HL-60 (cell line): ENCODE results near the gene PACRG.

ENCODE experiments used
- DNase-seq, 2 experiments: peaks; one replicate each; pipeline ENCODE4 v3.0.0-alpha.2; 2010 to 2020; ENCODE audit warnings: low read depth in 1 of 2, low spot score in 1 of 2
- H3K27ac ChIP-seq: fragments of 250-450 bp; sonication (Bioruptor Pico); replicated peaks from 2 replicates; pipeline ENCODE4 v1.5.1; 2020; ENCODE audit warnings: mild to moderate bottlenecking, moderate library complexity
- H3K27me3 ChIP-seq: fragments of 250-450 bp; sonication (Bioruptor Pico); 2 replicates; pipeline ENCODE4 v1.5.1; 2021; ENCODE audit warnings: mild to moderate bottlenecking, moderate library complexity; ENCODE audit not compliant: insufficient read depth, poor library complexity, severe bottlenecking
- H3K4me3 ChIP-seq: replicated peaks from 2 replicates; pipeline ENCODE4 v1.5.1; 2011; ENCODE audit warnings: mild to moderate bottlenecking, control low read depth, low read length; ENCODE audit not compliant: insufficient read depth
- CTCF ChIP-seq: IDR thresholded peaks from one replicate; pipeline ENCODE4 v1.5.1; 2011; ENCODE audit warnings: low read length, control low read depth, inconsistent platforms; ENCODE audit not compliant: insufficient read depth
- GABPA ChIP-seq: IDR thresholded peaks from 2 replicates; pipeline ENCODE4 v1.6.1; 2012; ENCODE audit warnings: low read depth
- POLR2AphosphoS5 ChIP-seq: IDR thresholded peaks from 2 replicates; pipeline ENCODE4 v1.6.1; 2012; ENCODE audit warnings: low read depth
- SPI1 ChIP-seq: IDR thresholded peaks from 2 replicates; pipeline ENCODE4 v1.6.1; 2012; ENCODE audit warnings: low read depth, mild to moderate bottlenecking, borderline replicate concordance
- TF ChIP-seq, protein P1 (sequence below): IDR thresholded peaks from 2 replicates; pipeline ENCODE4 v1.6.1; 2012; ENCODE audit warnings: low read depth; ENCODE audit not compliant: insufficient replicate concordance

Gene PACRG

GRCh38 chr6:162684961-162685360 lies 42.8 kb upstream of the PACRG start:
- TF ChIP-seq CTCF (no peak), SPI1 (no peak), POLR2AphosphoS5 (no peak)
- TF ChIP-seq, protein P1, sequence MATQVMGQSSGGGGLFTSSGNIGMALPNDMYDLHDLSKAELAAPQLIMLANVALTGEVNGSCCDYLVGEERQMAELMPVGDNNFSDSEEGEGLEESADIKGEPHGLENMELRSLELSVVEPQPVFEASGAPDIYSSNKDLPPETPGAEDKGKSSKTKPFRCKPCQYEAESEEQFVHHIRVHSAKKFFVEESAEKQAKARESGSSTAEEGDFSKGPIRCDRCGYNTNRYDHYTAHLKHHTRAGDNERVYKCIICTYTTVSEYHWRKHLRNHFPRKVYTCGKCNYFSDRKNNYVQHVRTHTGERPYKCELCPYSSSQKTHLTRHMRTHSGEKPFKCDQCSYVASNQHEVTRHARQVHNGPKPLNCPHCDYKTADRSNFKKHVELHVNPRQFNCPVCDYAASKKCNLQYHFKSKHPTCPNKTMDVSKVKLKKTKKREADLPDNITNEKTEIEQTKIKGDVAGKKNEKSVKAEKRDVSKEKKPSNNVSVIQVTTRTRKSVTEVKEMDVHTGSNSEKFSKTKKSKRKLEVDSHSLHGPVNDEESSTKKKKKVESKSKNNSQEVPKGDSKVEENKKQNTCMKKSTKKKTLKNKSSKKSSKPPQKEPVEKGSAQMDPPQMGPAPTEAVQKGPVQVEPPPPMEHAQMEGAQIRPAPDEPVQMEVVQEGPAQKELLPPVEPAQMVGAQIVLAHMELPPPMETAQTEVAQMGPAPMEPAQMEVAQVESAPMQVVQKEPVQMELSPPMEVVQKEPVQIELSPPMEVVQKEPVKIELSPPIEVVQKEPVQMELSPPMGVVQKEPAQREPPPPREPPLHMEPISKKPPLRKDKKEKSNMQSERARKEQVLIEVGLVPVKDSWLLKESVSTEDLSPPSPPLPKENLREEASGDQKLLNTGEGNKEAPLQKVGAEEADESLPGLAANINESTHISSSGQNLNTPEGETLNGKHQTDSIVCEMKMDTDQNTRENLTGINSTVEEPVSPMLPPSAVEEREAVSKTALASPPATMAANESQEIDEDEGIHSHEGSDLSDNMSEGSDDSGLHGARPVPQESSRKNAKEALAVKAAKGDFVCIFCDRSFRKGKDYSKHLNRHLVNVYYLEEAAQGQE: no peak
- no peak for DNase-seq
- Histone ChIP-seq H3K27ac (no peak overlapping the region), H3K4me3 (no peak overlapping the region), H3K27me3 (no peaks in the 10 kb centered on the region)

DNA sequence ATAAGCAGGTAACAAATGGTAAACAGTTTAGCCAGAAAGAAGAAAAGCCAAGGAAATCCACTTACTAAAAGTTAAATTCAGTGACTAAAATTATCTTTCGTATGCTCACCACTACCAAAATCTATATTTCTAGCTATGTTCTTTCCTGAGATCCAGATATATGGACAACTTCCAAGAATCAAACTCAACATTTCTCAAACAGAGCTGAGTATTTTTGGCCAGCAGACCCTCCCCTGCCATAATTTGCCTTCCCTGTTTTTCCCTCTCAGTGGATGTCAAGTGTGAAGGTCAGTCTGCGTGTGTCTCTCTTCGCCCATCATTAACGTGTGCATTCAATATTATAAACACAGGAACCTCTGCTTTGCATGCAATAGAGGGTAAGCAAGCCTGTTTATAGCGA lies 42.2 kb upstream of the PACRG start:
- no peak for DNase-seq
- Histone ChIP-seq H3K4me3 (no peak overlapping the region), H3K27ac (no peak overlapping the region), H3K27me3 (no peaks in the 10 kb centered on the region)
- TF ChIP-seq SPI1: no peak
- TF ChIP-seq CTCF: no peak
- no peak for TF ChIP-seq POLR2AphosphoS5
- TF ChIP-seq, protein P1: no peak
- no peak for TF ChIP-seq GABPA

DNA sequence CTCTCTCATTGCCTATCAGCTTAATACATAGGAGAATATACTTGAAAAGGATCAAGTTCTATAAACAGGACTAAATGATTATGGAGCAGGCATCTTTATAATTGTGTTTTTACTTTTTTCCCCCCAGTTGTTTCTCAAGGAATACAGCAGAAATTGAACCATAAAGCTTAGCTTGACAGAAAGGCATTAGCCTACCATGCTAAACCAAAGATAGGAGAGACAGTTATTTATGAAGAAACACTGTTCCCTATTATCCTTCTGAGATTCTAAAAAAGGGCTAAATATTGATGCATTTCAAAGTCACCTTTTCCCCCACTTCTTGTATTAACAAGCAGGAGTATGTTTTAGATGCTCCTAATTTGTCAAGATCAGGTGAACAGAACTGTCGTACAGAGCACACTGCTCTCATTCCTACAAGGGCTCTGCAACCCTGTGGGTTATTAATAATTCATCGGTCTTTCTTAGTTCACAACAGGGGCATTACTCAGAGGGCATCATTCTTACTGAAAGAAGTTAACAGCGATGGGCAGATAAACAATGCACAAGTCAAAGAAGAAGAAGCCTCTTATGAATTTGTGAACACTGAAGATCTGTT lies 38.9 kb upstream of the PACRG start:
- Histone ChIP-seq H3K4me3 (no peak overlapping the region), H3K27ac (no peak overlapping the region), H3K27me3 (no peaks in the 10 kb centered on the region)
- TF ChIP-seq POLR2AphosphoS5: no peak
- DNase-seq: no peak

- H3K27me3 ChIP-seq: no peaks in the 10 kb centered on the region
- no peak overlapping the region for H3K4me3 ChIP-seq
- no peak overlapping the region for H3K27ac ChIP-seq
- DNase-seq: no peak
- TF ChIP-seq POLR2AphosphoS5: no peak
- no peak for TF ChIP-seq CTCF
- TF ChIP-seq, protein P1: no peak
These were observed 37.6 kb upstream of the PACRG start for GRCh38 chr6:162690158-162690557.
